ENCODE measurements around the gene UNC13D. TPM values are rescaled to one million over a fixed set of nuclear protein-coding genes. Genes with fewer than 3 reads are reported as not detected.

UNC13D gene
- total and polyA plus RNA-seq, 2 of the 4 experiments (the other 2 are of a cell fraction), result under 0.01 to 0.31 TPM

GRCh38 chr17:75850928-75851692, 6.9 kb upstream of the UNC13D start:
- H2BK5ac ChIP-seq (ENCODE audit: low read depth, low read length, poor library complexity, severe bottlenecking), result no peak overlapping the region
- H3K14ac ChIP-seq (replicated peaks; ENCODE audit: low read depth, low read length), result no peak overlapping the region
- H3K4me3 ChIP-seq (ENCODE audit: insufficient read depth, low read depth, low read length), result no peak overlapping the region
- ChIA-PET POLR2A (ENCODE audit: unreplicated experiment) (no interaction called here), CTCF (no interaction called here)
- no peaks in the 10 kb centered on the region for H3K27me3 ChIP-seq (ENCODE audit: control insufficient read depth, insufficient read depth, low read length)
- H4K91ac ChIP-seq (ENCODE audit: insufficient read depth, low read depth, low read length), result no peak overlapping the region
- H3K9me1 ChIP-seq (ENCODE audit: insufficient read depth, low read length), result peaks cover 7% of the 10 kb centered on the region
- H3K4me2 ChIP-seq (ENCODE audit: low read depth, low read length), result no peak overlapping the region
- H3K9ac ChIP-seq (ENCODE audit: low read depth, low read length), result no peak overlapping the region
- peaks cover 6 to 29% of the 10 kb centered on the region in 2 experiments; a peak in 3 of 4 replicates for H3K79me1 ChIP-seq (ENCODE audit: low read depth in 1 of 2, low read length in 2 of 2)
- TF ChIP-seq RCOR1 (IDR thresholded peaks at IDR 0.05; ENCODE audit: insufficient replicate concordance, low read length) (no peak), CTCF (conservative IDR thresholded peaks at IDR 0.05; ENCODE audit: low read depth, low read length) (no peak), MAFK (IDR thresholded peaks at IDR 0.05; ENCODE audit: low read depth, low read length) (no peak), CEBPB (IDR thresholded peaks at IDR 0.05; ENCODE audit: low read depth, low read length) (no peak), MXI1 (IDR thresholded peaks at IDR 0.05; ENCODE audit: borderline replicate concordance, low read depth, low read length) (no peak), POLR2A (IDR thresholded peaks at IDR 0.05; ENCODE audit: low read depth, low read length) (no peak), USF2 (IDR thresholded peaks at IDR 0.05; ENCODE audit: low read depth, low read length) (no peak), RAD21 (IDR thresholded peaks at IDR 0.05; ENCODE audit: low read length) (no peak), BHLHE40 (IDR thresholded peaks at IDR 0.05; ENCODE audit: low read depth, low read length) (no peak), SMC3 (IDR thresholded peaks at IDR 0.05; ENCODE audit: low read depth, low read length) (no peak), ELK1 (IDR thresholded peaks at IDR 0.05; ENCODE audit: borderline replicate concordance, low read depth, low read length) (no peak), MAZ (IDR thresholded peaks at IDR 0.05; ENCODE audit: borderline replicate concordance, low read depth, low read length) (no peak), NFE2L2 (IDR thresholded peaks at IDR 0.05; ENCODE audit: low read depth, low read length) (no peak), CHD1 (IDR thresholded peaks at IDR 0.05; ENCODE audit: low read depth, low read length) (no peak), FOS (IDR thresholded peaks at IDR 0.05; ENCODE audit: low read depth, low read length) (no peak), RFX5 (IDR thresholded peaks at IDR 0.05; ENCODE audit: low read depth, low read length) (no peak)
- H2BK120ac ChIP-seq (ENCODE audit: low read depth, low read length), result no peak overlapping the region
- H4K20me1 ChIP-seq (ENCODE audit: insufficient read depth, low read length), result peaks cover 13% of the 10 kb centered on the region
- in situ Hi-C loops (cut with MboI; ENCODE audit: low sequenced_read_pairs) (no loop called here), dilution Hi-C loops (cut with HindIII; ENCODE audit: low sequenced_read_pairs, unreplicated experiment) (no loop called here), intact Hi-C loops (cut with micrococcal nuclease) (no loop called here)
- no peak overlapping the region for H4K8ac ChIP-seq (ENCODE audit: low read depth in 2 of 2, low read length in 2 of 2)
- no peak overlapping the region for H3K56ac ChIP-seq (ENCODE audit: extremely low read depth, insufficient read depth, low read length)
- peaks cover 48% of the 10 kb centered on the region for H3K36me3 ChIP-seq (ENCODE audit: control insufficient read depth, insufficient read depth, low read length)
- no peak overlapping the region for H3K27ac ChIP-seq (ENCODE audit: insufficient read depth, low read length)
- no peak overlapping the region for H2BK20ac ChIP-seq (ENCODE audit: low read depth, low read length)
- H2BK15ac ChIP-seq (ENCODE audit: low read depth, low read length), result no peak overlapping the region
- ATAC-seq (ENCODE audit: low read depth) (no peak), DNase-seq (no peak)
- H2AFZ ChIP-seq (replicated peaks; ENCODE audit: low read length, poor library complexity), result no peak overlapping the region
- H2AK9ac ChIP-seq (replicated peaks; ENCODE audit: low read depth, low read length, poor library complexity), result no peak overlapping the region
- H4K5ac ChIP-seq (ENCODE audit: low read depth, low read length), result no peak overlapping the region
- no peak overlapping the region for H2AK5ac ChIP-seq (ENCODE audit: low read depth, low read length)
- no peaks in the 10 kb centered on the region for H3K9me3 ChIP-seq (ENCODE audit: control insufficient read depth, insufficient read depth, low read length)
- BruUV-seq (replicated peaks), result no TSS peak
- peaks cover 8% of the 10 kb centered on the region for H3K4me1 ChIP-seq (ENCODE audit: control insufficient read depth, insufficient read depth, low read length)
- no peak overlapping the region for H3K23ac ChIP-seq (ENCODE audit: low read depth, low read length)
- 90% methylated on average over 3 of the region's 12 CpGs; no CpG with 5 or more reads in 1 of the 2 experiments for WGBS, 2 experiments (ENCODE audit: extremely low coverage in 2 of 2, insufficient read length in 1 of 2)
- no peak overlapping the region for H3K18ac ChIP-seq (ENCODE audit: low read depth, low read length)
- H3K4ac ChIP-seq (ENCODE audit: low read depth, low read length), result no peak overlapping the region

Measured in IMR-90 (cell line).